Endothelial cell (in vitro differentiated cells): ENCODE data around the gene TMEM272. TPM values are rescaled to one million over a fixed set of nuclear protein-coding genes. Genes with fewer than 3 reads are reported as not detected.

Experiments used
- DNase-seq: peaks from one replicate; pipeline ENCODE4 v3.0.0; 2021; ENCODE audit warnings: low spot score
- H3K27ac Mint-ChIP-seq: one replicate; pipeline ENCODE4 v1.8.0; 2021; ENCODE audit warnings: mixed read lengths, inconsistent platforms; ENCODE audit not compliant: unreplicated experiment
- H3K27me3 Mint-ChIP-seq: one replicate; pipeline ENCODE4 v1.8.0; 2021; ENCODE audit warnings: mild to moderate bottlenecking, moderate library complexity, mixed read lengths, inconsistent platforms; ENCODE audit not compliant: unreplicated experiment
- H3K36me3 Mint-ChIP-seq: one replicate; pipeline ENCODE4 v1.8.0; 2021; ENCODE audit warnings: mild to moderate bottlenecking, low read depth, mixed read lengths, inconsistent platforms; ENCODE audit not compliant: unreplicated experiment
- H3K4me1 Mint-ChIP-seq: one replicate; pipeline ENCODE4 v1.8.0; 2021; ENCODE audit warnings: mild to moderate bottlenecking, mixed read lengths, inconsistent platforms; ENCODE audit not compliant: unreplicated experiment
- H3K4me3 Mint-ChIP-seq: one replicate; pipeline ENCODE4 v1.8.0; 2021; ENCODE audit warnings: mild to moderate bottlenecking, mixed read lengths, inconsistent platforms; ENCODE audit not compliant: unreplicated experiment
- H3K9me3 Mint-ChIP-seq: one replicate; pipeline ENCODE4 v1.8.0; 2021; ENCODE audit warnings: mixed read lengths, inconsistent platforms; ENCODE audit not compliant: unreplicated experiment
- total RNA-seq: library from RNA; stranded (reverse); fragmentation: NEBNext Ultra II Directional; extraction: Animal tissue kit (Norgen Biotek cat#: 25700); gene quantifications from one replicate; pipeline ENCODE4 v1.2.1, GENCODE V29; 2021; ENCODE audit not compliant: unreplicated experiment
- TF ChIP-seq, protein P1 (sequence below): fragments of 200-600 bp; sonication (generic); IDR thresholded peaks from one replicate; pipeline ENCODE4 v1.5.0; 2021; ENCODE audit warnings: antibody characterized with exemption; ENCODE audit not compliant: unreplicated experiment

Gene TMEM272
- total RNA-seq, 1 donor from 2014 or later, result 0.15 TPM

DNA sequence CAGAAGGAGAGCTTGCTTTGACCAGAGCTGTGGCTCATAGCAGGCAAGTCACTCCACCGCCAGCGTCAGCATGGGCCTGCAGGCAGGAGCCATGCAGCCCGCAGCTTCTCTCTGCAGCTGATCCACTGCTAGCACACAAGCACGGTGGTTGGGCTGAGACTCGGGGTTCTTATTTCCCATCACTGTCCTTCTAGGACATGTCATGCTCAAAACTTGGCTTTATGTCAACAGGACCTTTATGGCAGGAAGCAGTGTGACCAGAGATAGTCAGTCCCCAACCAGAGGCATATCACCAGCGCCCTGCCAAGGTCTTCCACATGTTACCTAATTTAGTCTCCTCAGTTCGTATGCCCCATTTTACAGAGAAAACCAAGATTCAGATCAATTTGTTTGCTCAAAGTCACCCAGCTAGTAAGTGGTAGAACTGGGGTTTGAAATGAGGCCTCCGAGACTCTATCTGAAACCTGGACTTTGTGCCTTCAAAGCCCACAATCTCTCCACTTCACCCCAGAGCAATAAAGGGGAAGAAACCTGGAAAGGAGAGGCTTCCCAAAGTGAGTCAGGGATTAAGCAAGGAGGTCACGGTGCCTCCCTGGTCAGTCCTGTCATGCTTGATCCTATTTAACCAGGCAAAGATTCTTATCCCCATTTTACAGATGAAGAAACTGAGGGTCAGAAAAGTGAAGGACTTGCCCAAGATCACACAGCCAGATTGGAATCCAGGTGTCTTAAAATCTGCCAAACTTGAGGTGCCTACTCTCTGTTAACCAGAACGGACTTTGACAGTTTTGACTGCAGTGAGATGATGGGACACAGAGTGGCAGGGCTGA lies 5.1 kb downstream of the TMEM272 start:
- Mint-ChIP-seq H3K27me3 (no peaks in the 10 kb centered on the region), H3K36me3 (no peaks in the 10 kb centered on the region), H3K4me1 (peaks cover 13% of the 10 kb centered on the region), H3K4me3 (no peak overlapping the region), H3K9me3 (no peaks in the 10 kb centered on the region), H3K27ac (no peak overlapping the region)
- DNase-seq, result no peak
- TF ChIP-seq, protein P1, sequence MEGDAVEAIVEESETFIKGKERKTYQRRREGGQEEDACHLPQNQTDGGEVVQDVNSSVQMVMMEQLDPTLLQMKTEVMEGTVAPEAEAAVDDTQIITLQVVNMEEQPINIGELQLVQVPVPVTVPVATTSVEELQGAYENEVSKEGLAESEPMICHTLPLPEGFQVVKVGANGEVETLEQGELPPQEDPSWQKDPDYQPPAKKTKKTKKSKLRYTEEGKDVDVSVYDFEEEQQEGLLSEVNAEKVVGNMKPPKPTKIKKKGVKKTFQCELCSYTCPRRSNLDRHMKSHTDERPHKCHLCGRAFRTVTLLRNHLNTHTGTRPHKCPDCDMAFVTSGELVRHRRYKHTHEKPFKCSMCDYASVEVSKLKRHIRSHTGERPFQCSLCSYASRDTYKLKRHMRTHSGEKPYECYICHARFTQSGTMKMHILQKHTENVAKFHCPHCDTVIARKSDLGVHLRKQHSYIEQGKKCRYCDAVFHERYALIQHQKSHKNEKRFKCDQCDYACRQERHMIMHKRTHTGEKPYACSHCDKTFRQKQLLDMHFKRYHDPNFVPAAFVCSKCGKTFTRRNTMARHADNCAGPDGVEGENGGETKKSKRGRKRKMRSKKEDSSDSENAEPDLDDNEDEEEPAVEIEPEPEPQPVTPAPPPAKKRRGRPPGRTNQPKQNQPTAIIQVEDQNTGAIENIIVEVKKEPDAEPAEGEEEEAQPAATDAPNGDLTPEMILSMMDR, result no peak

DNA sequence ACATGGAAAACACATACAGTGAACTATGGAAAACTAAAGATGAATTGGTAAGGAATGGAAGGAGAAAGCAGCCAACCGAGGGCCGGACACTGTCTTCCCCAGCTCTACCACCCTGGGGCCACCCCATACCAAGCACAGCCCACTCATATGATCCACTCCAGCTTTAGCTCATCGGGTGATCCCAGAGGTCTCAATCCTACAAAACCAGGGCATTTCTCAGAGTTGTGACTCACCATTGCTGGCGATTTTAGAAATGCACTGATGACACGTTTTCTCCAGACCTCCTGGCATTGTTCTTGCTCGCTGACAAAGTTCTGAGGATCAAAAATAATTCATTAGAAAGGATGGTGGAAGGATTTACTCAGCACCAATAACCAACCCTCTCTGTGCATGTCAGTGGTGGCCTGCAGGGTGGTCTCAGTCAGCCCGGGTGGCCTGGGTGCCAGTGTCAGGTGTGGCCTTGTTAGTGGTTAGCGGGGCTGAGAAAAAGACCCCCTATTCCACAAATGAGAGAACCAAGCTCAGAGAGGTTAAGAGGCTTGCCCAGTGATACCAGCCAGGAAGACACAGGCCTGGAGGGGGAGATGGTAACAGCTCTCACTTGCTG lies 6.6 kb downstream of the TMEM272 start:
- Mint-ChIP-seq H3K27ac (no peak overlapping the region), H3K4me1 (peaks cover 7% of the 10 kb centered on the region), H3K4me3 (no peak overlapping the region), H3K27me3 (no peaks in the 10 kb centered on the region), H3K9me3 (no peaks in the 10 kb centered on the region), H3K36me3 (no peaks in the 10 kb centered on the region)
- TF ChIP-seq, protein P1, result no peak
- no peak for DNase-seq

DNA sequence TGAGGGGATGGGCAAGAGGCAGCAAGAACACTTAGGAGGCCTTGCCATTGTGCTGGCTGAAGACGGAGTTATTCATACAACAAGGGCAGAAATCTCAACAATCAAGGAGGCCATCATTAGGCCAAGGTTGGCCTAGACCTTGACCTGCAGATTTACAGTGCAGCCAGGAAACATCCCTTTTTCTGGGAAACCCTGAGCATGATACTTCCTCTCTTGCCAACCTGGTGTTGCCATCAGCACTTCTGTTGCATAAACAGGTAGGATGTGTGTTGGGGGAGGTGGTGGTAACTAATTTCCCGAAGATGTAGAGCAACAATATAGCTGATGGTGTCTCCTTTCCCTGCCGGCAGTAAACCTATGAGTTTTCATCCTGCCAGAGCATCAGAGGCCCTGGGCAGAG lies 8.0 kb downstream of the TMEM272 start:
- no peak for DNase-seq
- H3K4me3 Mint-ChIP-seq, result no peak overlapping the region
- peaks cover 7% of the 10 kb centered on the region for H3K4me1 Mint-ChIP-seq
- H3K27me3 Mint-ChIP-seq, result no peaks in the 10 kb centered on the region
- TF ChIP-seq, protein P1, result no peak
- no peaks in the 10 kb centered on the region for H3K9me3 Mint-ChIP-seq
- H3K27ac Mint-ChIP-seq, result no peak overlapping the region
- H3K36me3 Mint-ChIP-seq, result no peaks in the 10 kb centered on the region

DNA sequence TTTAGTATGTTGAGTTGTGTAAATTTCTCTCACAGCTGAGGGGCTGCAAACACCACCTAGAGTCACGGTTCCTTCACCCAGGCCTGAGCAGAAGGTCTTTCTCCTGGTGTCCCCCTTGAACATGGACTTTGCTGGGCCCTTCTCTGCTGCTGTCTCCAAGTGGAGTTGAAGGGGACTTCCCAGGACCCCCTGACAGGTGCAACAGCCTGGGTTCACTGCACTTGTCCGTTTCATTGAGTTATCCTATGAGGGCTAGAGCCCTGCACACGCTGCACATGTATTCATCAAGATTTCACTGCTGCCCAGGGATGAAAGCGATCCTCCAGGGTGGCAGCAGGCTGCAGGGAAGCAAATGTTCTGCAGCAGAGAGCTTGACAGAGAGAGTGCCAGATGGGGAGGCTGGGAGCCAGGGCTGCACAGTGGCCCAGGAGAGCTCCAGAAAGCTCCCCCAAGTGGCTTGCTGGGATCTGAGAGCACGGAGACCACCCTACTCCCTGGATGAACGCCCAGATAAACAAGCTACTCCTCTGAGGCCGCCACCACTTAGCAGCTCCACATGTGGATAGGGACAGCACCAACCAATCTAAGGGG lies 10.3 kb downstream of the TMEM272 start:
- Mint-ChIP-seq H3K36me3 (no peaks in the 10 kb centered on the region), H3K4me1 (peaks cover 13% of the 10 kb centered on the region), H3K27me3 (peaks cover 2% of the 10 kb centered on the region), H3K4me3 (no peak overlapping the region), H3K9me3 (no peaks in the 10 kb centered on the region), H3K27ac (no peak overlapping the region)
- TF ChIP-seq, protein P1, result no peak
- no peak for DNase-seq

DNA sequence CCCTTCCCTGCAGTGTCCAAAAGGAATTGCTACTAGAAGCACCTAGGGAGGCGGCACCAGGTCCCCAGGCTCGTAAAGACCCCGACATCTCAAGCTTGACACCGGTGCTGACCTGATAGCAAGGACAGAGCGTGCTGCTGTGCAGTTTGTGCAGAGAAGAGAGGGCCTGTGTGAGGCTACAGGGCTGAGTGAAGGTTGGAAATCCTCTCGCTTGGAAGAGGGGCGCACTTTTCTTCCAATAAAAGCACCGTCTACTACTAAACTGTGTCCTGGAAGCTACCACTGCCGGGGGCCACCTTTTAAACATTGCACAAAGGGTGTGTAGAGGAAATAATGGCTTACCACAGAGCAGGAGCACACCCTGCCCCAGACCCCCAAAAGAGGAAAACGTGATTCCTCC lies 11.0 kb downstream of the TMEM272 start:
- no peak for DNase-seq
- H3K27me3 Mint-ChIP-seq, result peaks cover 2% of the 10 kb centered on the region
- TF ChIP-seq, protein P1, result no peak
- no peaks in the 10 kb centered on the region for H3K9me3 Mint-ChIP-seq
- peaks cover 18% of the 10 kb centered on the region for H3K4me1 Mint-ChIP-seq
- H3K4me3 Mint-ChIP-seq, result no peak overlapping the region
- H3K27ac Mint-ChIP-seq, result no peak overlapping the region
- H3K36me3 Mint-ChIP-seq, result no peaks in the 10 kb centered on the region
